Activated CD4-positive, alpha-beta memory T cell treated with anti-CD3 and anti-CD28 coated beads, Interleukin-2, amount 10 ng/mL, durations not matched to agents 7 days and 5 days (primary cell): ENCODE measurements around the gene CTSO. TPM values are rescaled to one million over a fixed set of nuclear protein-coding genes. Genes with fewer than 3 reads are reported as not detected.
"Not testable (repeated sequence)": the region's sequence is repeated elsewhere in the genome, so short reads cannot be mapped to it uniquely, and the experiment has no call there.

ENCODE experiments used
- CTCF ChIA-PET: fragments of 350-600 bp; sonication (Branson Sonifier 250); formaldehyde crosslinking; loops from one replicate; lab custom pipeline; 2021; ENCODE audit warnings: antibody characterized with exemption, inconsistent platforms; lab: Charles Lee
- POLR2A ChIA-PET: fragments of 350-600 bp; sonication (Branson Sonifier 250); formaldehyde crosslinking; loops from one replicate; lab custom pipeline; 2021; ENCODE audit warnings: antibody characterized with exemption; lab: Charles Lee
- DNase-seq: peaks from one replicate; pipeline ENCODE4 v3.0.0-alpha.2; 2020
- H3K27ac Mint-ChIP-seq: one replicate; pipeline ENCODE4 v1.8.0; 2021; ENCODE audit warnings: mild to moderate bottlenecking, mixed read lengths
- H3K27me3 Mint-ChIP-seq: one replicate; pipeline ENCODE4 v1.8.0; 2021; ENCODE audit warnings: mixed read lengths
- H3K36me3 Mint-ChIP-seq: one replicate; pipeline ENCODE4 v1.8.0; 2021; ENCODE audit warnings: low read depth, mixed read lengths
- H3K4me1 Mint-ChIP-seq: one replicate; pipeline ENCODE4 v1.8.0; 2021; ENCODE audit warnings: mixed read lengths
- H3K4me3 Mint-ChIP-seq: one replicate; pipeline ENCODE4 v1.8.0; 2021; ENCODE audit warnings: mild to moderate bottlenecking, mixed read lengths
- H3K9me3 Mint-ChIP-seq: one replicate; pipeline ENCODE4 v1.8.0; 2021; ENCODE audit warnings: mixed read lengths
- total RNA-seq, 2 experiments: library from RNA; stranded (reverse); gene quantifications; one replicate each; pipeline ENCODE4 v1.2.3, GENCODE V29; 2021

The CTSO gene
- total RNA-seq, 2 experiments from 2014 or later = 5.2 to 5.3 TPM

DNA sequence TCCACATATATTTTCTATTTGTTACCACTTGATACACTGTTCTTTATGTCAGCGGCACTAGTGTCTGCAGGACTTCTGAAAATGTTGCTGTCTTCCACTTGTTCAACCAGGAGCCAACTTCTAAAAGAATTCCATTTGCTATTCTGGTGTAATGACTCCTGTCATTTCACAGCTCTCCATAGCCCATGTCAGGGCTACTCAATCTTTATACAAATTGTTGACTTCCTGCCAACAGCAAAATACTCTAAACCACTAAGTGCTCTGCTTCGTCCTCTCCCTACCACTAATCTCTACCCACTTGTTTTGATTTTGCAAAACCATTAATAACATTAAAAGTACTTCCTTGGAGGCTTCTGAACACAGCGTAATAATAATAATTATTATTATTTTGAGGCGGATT lies 7.2 kb downstream of the CTSO start:
- Mint-ChIP-seq H3K27ac (no peak overlapping the region), H3K27me3 (no peaks in the 10 kb centered on the region), H3K9me3 (no peaks in the 10 kb centered on the region), H3K4me1 (no peaks in the 10 kb centered on the region), H3K36me3 (no peaks in the 10 kb centered on the region), H3K4me3 (no peak overlapping the region)
- POLR2A ChIA-PET = no interaction called here
- DNase-seq = no peak
- CTCF ChIA-PET = no interaction called here

DNA sequence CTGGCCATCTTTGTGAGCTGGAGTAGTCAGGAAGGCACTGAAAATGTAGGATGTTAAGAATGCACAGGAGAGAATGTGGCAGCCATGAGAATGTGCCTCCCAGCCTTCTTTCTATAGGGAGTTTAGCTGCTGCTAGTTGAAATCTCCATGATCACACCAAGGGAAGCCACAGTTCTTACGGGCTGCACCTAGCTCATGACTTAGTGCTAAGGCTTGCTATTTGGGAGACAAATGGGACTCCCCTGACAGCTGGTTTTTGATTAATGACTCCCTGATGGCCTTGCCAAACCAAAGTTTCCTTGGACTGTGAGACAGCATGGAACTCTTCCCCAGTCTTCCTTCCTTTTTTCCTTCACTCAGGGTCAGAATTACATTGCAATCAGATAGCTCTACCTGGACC lies 9.2 kb downstream of the CTSO start:
- ChIA-PET POLR2A (interaction anchor here (0.8 kb wide), 1 partner anchor 9 kb away, joined by 3 read pairs; the partner anchor contains the start of gene CTSO), CTCF (interaction anchor here (2.3 kb wide), 1 partner anchor 9 kb away, joined by 17 read pairs; the partner anchor contains the start of gene CTSO)
- Mint-ChIP-seq H3K27ac (no peak overlapping the region), H3K4me3 (no peak overlapping the region), H3K36me3 (no peaks in the 10 kb centered on the region), H3K9me3 (no peaks in the 10 kb centered on the region), H3K27me3 (no peaks in the 10 kb centered on the region), H3K4me1 (no peaks in the 10 kb centered on the region)
- DNase-seq = no peak

DNA sequence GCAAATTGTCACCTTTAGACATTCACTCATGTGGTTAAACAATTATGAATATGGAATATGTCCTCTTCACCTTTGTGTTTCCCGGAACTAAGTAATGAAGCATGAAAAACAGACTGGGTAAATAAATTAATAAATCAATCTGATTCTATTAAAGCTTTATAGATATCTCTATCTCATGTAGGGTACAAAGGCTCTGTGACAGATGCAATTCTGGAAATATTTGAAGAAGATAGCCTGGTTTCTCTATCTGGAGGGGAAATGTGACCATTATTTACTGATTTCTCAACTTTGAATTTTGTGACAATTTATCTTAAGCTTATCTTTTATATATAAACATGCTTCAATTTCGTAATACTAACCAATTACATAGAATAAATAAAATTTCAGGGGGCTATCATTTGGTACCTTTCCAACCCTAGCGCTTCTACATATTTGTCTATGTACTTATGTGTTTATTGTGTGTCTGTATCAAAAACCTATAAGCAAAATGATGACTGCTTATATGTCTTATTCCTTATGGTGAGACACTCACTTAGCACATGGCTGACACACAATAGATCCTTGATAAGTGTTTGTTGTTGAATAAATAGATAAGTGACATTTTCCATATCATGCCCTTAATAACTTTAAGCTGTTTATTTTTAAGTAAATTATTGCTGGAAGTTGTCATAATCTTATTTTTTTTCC lies 9.9 kb downstream of the CTSO start:
- CTCF ChIA-PET = interaction anchor here (2.3 kb wide), 1 partner anchor 9 kb away, joined by 17 read pairs; the partner anchor contains the start of gene CTSO
- Mint-ChIP-seq H3K9me3 (no peaks in the 10 kb centered on the region), H3K27ac (no peak overlapping the region), H3K36me3 (no peaks in the 10 kb centered on the region), H3K27me3 (no peaks in the 10 kb centered on the region), H3K4me3 (no peak overlapping the region), H3K4me1 (no peaks in the 10 kb centered on the region)
- POLR2A ChIA-PET = interaction anchor here (0.8 kb wide), 2 partner anchors 10 kb away, joined by 3 read pairs; partner anchors contain the start of gene CTSO
- DNase-seq = no peak

DNA sequence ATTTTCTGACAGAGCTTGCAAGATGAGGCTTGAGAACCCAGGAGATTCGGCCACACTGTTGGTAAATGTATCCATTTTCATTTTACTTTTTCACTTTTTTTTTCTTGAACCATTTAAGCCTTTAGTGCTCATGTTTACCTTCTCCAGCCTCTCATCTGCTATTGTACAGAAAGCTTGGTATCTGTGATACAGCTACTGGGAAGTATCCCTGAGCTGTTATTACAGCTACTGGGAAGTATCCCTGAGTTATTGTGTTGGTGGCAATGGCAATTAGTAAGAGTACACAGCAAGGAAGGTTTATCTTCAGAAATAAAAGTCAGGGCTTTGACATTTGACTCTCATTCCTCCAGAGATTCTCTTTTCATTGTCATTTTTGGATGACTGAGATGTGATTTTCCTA lies 11.8 kb downstream of the CTSO start:
- H3K27me3 Mint-ChIP-seq = no peaks in the 10 kb centered on the region
- DNase-seq = no peak
- no peak overlapping the region for H3K4me3 Mint-ChIP-seq
- H3K9me3 Mint-ChIP-seq = no peaks in the 10 kb centered on the region
- ChIA-PET CTCF (interaction anchor here (0.7 kb wide), 1 partner anchor 12 kb away, joined by 3 read pairs; the partner anchor contains the start of gene CTSO), POLR2A (no interaction called here)
- no peaks in the 10 kb centered on the region for H3K36me3 Mint-ChIP-seq
- no peaks in the 10 kb centered on the region for H3K4me1 Mint-ChIP-seq
- H3K27ac Mint-ChIP-seq = no peak overlapping the region

DNA sequence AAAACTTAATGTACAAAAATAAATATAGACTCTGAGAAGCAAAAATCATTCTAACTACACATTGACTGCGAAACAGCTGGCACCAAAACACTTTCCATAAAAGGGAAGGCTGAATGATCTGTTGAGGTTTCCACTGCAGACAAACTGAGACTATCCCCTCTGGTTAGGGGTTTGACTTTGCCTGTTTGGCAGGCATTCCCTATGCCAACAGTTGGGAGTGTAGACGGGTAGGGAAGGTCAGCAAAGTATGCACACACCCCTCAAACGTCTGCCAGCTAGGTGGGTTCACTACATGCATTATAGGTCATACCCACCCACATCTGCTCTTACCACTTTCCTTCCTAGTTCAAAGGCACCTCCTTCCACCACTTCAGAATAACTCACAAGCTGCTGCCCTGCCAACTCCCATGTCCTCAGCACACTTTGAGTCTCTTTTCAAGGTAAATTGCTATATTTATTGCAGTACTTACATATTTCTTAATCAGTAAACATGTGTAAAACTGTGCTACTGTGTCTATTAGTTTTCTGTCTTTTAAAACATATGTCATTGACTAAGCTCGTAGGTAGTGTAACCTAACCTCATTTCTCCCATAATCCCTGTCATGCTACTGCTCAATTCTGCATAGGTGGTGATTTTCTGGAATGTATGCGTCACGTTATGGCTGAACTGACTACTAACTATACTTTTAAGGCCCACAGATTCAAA lies 12.4 kb downstream of the CTSO start:
- no peak overlapping the region for H3K27ac Mint-ChIP-seq
- H3K4me3 Mint-ChIP-seq = no peak overlapping the region
- ChIA-PET CTCF (interaction anchor here (0.7 kb wide), 1 partner anchor 12 kb away, joined by 3 read pairs; the partner anchor contains the start of gene CTSO), POLR2A (no interaction called here)
- H3K4me1 Mint-ChIP-seq = no peaks in the 10 kb centered on the region
- H3K36me3 Mint-ChIP-seq = no peaks in the 10 kb centered on the region
- H3K27me3 Mint-ChIP-seq = no peaks in the 10 kb centered on the region
- H3K9me3 Mint-ChIP-seq = no peaks in the 10 kb centered on the region
- DNase-seq = no peak

DNA sequence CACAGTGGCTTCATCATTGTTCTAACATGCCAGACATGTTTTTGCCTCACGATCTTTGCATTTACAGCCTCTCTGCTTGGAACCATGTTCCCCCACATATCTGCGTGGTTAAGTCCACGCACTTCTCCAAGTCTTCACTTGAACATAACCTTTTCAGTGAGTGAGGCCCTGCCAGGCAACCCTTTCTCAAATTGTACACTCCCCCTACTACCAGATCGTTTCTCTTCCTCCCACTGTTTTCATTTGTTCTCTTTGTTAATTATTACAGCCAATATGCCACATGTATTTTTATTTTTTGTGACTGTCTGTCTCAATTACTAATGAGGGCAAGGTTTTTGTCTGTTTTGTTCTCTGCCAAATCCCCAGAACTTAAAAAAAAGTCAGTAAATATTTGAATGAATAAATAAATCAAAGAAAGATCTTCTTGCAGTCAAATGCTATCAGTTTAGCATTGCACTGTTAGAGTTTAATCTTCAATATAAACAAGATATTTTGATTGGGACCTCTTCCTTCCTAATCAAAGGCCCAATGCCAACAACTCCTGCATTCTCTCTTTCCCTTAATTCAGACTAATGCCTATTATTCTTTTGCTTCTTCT lies 18.2 kb downstream of the CTSO start:
- no peak for DNase-seq
- Mint-ChIP-seq H3K4me3 (no peak overlapping the region), H3K27ac (no peak overlapping the region), H3K27me3 (no peaks in the 10 kb centered on the region), H3K4me1 (no peaks in the 10 kb centered on the region), H3K36me3 (peaks cover 4% of the 10 kb centered on the region), H3K9me3 (peaks cover 5% of the 10 kb centered on the region)
- POLR2A ChIA-PET = no interaction called here
- CTCF ChIA-PET = no interaction called here

DNA sequence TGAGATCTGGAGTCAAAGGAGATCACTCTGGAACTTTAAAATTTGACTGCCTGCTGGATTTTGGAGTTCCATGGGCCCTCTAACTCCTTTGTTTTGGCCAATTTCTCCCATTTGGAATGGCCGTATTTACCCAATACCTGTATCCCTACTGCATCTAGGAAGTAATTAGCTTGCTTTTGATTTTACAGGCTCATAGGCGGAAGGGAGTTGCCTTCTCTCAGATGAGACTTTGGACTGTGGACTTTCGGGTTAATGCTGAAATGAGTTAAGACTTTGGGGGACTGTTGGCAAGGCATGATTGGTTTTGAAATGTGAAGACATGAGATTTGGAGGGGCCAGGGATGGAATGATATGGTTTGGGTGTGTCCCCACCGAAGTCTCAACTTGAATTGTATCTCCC lies 19.0 kb downstream of the CTSO start:
- H3K4me3 Mint-ChIP-seq, H3K4me1 Mint-ChIP-seq, CTCF ChIA-PET: not testable (repeated sequence)

DNA sequence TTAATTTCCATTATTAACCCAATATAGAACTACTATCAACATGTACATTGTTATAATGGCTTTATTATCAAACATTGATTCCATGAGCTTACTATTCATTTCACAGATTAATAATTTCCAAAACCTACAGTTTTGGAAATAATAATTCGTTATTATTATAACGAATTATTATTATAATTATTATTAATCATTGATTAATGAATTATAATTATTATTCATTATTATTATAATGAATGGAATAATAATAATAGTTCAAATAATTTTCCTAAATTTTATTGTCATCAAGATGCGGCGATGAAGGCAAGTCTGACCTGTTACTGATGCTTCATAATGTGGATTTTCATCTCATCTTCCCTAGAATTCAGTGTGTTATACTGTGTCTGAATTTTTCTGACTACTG lies 22.0 kb downstream of the CTSO start:
- Mint-ChIP-seq H3K4me3 (no peak overlapping the region), H3K9me3 (peaks cover 5% of the 10 kb centered on the region), H3K27ac (no peak overlapping the region), H3K36me3 (peaks cover 4% of the 10 kb centered on the region), H3K27me3 (no peaks in the 10 kb centered on the region), H3K4me1 (no peaks in the 10 kb centered on the region)
- no peak for DNase-seq
- POLR2A ChIA-PET = no interaction called here
- CTCF ChIA-PET = no interaction called here

More for the DNA sequence above, 19.0 kb downstream of the CTSO start:
- H3K27ac Mint-ChIP-seq, POLR2A ChIA-PET, DNase-seq, H3K36me3 Mint-ChIP-seq, H3K27me3 Mint-ChIP-seq, H3K9me3 Mint-ChIP-seq: not testable (repeated sequence)

DNA sequence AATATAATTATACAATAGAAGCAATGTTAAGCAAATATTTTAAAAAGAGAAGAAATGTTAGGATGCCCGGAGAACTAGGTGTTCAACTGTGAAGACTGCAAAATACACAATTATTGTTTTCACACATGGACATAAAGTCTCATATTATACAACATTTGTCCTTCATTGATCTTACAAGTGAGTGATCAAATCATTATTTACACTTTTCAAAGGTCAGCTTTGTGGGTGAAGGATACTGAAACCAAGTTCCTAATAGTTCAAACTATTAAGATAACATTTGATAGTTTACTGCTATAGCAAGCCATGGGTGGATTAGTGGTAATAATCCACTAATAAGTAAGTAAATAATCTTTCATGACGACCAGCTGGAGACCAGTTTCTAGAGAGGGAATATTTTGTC lies 23.3 kb downstream of the CTSO start:
- peaks cover 5% of the 10 kb centered on the region for H3K9me3 Mint-ChIP-seq
- H3K36me3 Mint-ChIP-seq = peaks cover 4% of the 10 kb centered on the region
- no peak for DNase-seq
- ChIA-PET CTCF (no interaction called here), POLR2A (no interaction called here)
- H3K27me3 Mint-ChIP-seq = no peaks in the 10 kb centered on the region
- no peak overlapping the region for H3K27ac Mint-ChIP-seq
- H3K4me1 Mint-ChIP-seq = no peaks in the 10 kb centered on the region
- no peak overlapping the region for H3K4me3 Mint-ChIP-seq

DNA sequence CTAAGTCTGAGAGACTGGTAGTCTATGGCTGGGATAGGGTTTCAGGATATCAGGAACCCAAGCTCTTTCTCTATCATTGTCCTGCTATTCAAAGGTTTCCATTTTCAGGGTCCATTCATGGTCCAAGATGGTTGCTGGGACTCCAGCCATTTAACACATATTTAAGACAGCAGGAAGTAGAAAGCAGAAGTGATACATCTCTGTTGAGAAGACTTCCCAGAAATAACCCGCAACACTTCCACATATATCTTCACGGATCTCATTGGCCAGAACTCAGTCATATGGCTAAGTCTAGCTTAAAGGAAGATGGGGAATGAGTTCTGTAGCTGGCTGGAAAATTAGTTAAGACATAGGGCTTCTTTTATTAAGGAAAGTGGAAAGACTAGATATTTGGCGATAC lies 23.8 kb downstream of the CTSO start:
- H3K9me3 Mint-ChIP-seq = peaks cover 5% of the 10 kb centered on the region
- DNase-seq = no peak
- no peaks in the 10 kb centered on the region for H3K27me3 Mint-ChIP-seq
- H3K4me3 Mint-ChIP-seq = no peak overlapping the region
- peaks cover 4% of the 10 kb centered on the region for H3K36me3 Mint-ChIP-seq
- CTCF ChIA-PET = no interaction called here
- no peaks in the 10 kb centered on the region for H3K4me1 Mint-ChIP-seq
- POLR2A ChIA-PET = no interaction called here
- H3K27ac Mint-ChIP-seq = no peak overlapping the region

DNA sequence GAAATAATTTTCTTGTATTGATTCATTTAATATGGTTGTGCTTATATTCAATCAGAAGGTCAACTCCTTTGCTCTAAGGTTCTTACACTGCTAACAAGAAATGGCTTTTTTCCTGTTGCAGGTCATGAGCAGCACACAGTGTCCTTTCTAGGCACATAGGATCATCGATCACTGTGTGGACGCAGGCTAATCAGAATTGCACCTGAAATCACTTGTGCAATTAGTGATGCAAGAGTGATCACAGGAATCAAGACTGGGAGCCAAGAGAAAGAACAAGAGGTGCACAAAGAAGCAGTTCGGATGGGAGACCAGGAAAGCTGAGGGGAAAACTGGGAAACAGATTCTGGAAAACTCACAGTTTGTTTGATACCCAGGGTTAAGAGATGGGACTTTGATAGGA lies 29.0 kb downstream of the CTSO start:
- Mint-ChIP-seq H3K9me3 (no peaks in the 10 kb centered on the region), H3K27ac (no peak overlapping the region), H3K4me3 (no peak overlapping the region), H3K4me1 (no peaks in the 10 kb centered on the region), H3K27me3 (no peaks in the 10 kb centered on the region), H3K36me3 (no peaks in the 10 kb centered on the region)
- DNase-seq = no peak
- CTCF ChIA-PET = no interaction called here
- POLR2A ChIA-PET = no interaction called here

DNA sequence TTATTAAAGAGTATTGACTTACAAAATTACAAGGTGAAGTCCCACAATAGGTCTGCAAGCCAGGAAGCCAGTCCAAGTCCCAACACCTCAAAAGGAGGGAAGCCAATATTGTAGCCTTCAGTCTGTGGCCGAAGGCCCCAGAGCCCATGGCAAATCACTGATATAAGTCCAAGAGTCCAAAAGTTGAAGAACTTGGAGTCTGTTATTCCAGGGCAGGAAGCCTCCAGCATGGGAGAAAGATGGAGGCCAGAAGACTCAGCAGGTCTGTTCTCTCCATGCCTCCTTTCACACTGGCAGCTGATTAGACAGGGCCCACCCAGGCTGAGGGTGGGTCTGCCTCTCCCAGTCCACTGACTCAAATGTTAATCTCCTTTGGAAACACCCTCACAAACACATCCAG lies 32.1 kb downstream of the CTSO start:
- no peaks in the 10 kb centered on the region for H3K9me3 Mint-ChIP-seq
- ChIA-PET POLR2A (no interaction called here), CTCF (no interaction called here)
- H3K4me1 Mint-ChIP-seq = no peaks in the 10 kb centered on the region
- no peaks in the 10 kb centered on the region for H3K36me3 Mint-ChIP-seq
- no peak for DNase-seq
- peaks cover 3% of the 10 kb centered on the region for H3K27me3 Mint-ChIP-seq
- H3K4me3 Mint-ChIP-seq = no peak overlapping the region
- no peak overlapping the region for H3K27ac Mint-ChIP-seq

DNA sequence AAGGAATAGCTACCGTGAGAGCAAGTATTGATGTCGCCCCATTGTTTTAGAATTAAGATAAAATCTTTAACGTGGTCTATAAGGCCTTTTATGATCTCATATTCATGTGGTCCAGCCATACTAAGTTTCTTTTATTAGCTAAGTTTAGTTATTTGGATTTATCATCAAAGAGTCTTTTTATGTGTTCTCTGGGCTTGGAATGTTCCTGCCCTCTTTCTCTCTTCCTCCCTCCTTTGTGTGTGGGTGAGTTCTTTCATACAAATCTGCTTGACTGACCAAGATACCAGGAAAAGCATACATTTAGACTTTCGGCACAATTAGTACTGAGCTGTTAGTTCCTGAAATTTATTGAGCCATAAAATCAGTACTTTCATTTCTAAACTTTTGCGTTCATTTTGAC lies 38.9 kb downstream of the CTSO start:
- ChIA-PET CTCF (no interaction called here), POLR2A (no interaction called here)
- no peaks in the 10 kb centered on the region for H3K36me3 Mint-ChIP-seq
- H3K4me3 Mint-ChIP-seq = no peak overlapping the region
- H3K9me3 Mint-ChIP-seq = no peaks in the 10 kb centered on the region
- H3K4me1 Mint-ChIP-seq = peaks cover 9% of the 10 kb centered on the region
- DNase-seq = no peak
- H3K27ac Mint-ChIP-seq = no peak overlapping the region
- peaks cover 3% of the 10 kb centered on the region for H3K27me3 Mint-ChIP-seq
